Renal pelvis (tissue), 4 donors: ENCODE data around the gene LAMC1. TPM values are rescaled to one million over a fixed set of nuclear protein-coding genes. Genes with fewer than 3 reads are reported as not detected.
A peak's percentile ranks its signal among the peaks of the same experiment; 100 is the strongest.

ENCODE experiments used
- DNase-seq: peaks from one replicate; pipeline ENCODE4 v3.0.0-alpha.2; 2013
- polyA plus RNA-seq, 3 donors: library from polyadenylated mRNA; unstranded; fragments of 120-200 nt; gene quantifications; one replicate each; pipeline ENCODE4 v1.2.1, GENCODE V29; 2013; ENCODE audit not compliant: insufficient read length in 3 of 3

The LAMC1 gene
- polyA plus RNA-seq, 3 donors = 268 to 301 (median 297) TPM

- DNase-seq = no peak
Observed at GRCh38 chr1:183011859-183012258, 11.4 kb upstream of the LAMC1 start.

DNA sequence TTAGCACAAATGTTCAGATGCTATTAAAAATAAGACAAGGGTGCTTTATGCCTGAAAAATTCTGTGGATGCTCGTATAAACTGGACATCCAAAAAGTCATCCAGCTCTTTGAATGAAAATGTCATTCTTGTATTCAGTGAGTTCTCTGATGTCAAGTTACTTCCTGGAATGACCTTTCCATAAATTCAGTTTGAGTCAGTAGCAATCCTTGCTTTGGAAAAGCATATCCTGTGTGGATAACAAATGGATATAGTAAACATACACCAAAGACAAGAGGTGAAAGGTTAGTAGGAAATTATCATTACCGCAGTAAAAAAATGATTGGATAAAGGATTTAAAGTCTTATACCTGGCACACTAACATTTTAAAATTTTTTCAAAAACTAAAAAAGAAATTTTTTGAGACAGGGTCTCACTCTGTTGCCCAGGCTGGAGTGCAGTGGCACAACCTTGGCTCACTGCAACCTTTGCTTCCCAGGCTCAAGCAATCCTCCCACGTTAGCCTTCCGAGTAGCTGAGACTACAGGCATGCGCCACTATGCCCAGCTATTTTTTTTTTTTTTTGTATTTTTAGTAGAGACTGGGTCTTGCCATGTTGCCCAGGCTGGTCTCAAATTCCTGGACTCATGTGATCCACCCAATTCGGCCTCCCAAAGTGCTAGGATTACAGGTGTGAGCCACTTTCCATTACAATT, 10.8 kb upstream of the LAMC1 start:
- no peak for DNase-seq

- DNase-seq = no peak
Observed at GRCh38 chr1:183019139-183019740, 4.0 kb upstream of the LAMC1 start.

GRCh38 chr1:183019860-183020259, 3.4 kb upstream of the LAMC1 start:
- DNase-seq = no peak

DNA sequence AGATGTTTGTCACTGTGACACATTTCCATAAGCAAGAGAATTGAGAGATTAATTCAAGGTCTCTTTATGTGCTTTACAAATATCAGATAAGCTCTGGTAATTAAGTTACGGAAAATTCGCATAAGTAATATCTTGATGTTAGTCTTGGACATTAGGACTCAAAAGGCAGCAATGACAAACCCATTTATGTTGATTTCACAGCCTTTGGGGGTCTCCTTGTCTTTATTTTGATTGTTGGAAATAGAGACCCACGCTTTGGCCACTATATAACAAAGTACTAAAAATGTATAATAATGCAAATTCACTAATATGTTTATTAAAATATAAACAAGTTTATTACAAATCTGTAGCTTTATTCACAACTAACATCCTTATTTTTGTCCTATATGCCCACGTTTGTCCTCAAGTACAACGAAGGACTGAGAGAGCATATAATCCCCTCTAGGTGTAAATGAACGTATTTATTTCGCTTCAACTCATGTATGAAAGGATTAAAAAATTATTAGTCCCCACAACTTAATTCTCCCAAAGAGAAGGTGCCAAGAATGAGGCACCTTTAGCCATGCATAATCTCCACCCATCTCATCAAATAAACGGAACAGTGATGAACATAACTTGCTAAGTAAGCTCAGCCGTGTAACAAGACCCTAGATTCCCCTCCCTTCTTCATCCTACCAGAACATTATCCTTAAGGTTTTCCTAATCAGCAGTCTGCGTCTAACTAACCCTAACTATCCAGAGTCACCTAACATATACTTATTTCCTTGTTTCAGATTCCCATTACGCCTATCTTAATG, 1.6 kb upstream of the LAMC1 start:
- DNase-seq = no peak

- DNase-seq = peak; percentile 67
Observed at GRCh38 chr1:183022202-183023145, 746 bp upstream of the LAMC1 start.

DNA sequence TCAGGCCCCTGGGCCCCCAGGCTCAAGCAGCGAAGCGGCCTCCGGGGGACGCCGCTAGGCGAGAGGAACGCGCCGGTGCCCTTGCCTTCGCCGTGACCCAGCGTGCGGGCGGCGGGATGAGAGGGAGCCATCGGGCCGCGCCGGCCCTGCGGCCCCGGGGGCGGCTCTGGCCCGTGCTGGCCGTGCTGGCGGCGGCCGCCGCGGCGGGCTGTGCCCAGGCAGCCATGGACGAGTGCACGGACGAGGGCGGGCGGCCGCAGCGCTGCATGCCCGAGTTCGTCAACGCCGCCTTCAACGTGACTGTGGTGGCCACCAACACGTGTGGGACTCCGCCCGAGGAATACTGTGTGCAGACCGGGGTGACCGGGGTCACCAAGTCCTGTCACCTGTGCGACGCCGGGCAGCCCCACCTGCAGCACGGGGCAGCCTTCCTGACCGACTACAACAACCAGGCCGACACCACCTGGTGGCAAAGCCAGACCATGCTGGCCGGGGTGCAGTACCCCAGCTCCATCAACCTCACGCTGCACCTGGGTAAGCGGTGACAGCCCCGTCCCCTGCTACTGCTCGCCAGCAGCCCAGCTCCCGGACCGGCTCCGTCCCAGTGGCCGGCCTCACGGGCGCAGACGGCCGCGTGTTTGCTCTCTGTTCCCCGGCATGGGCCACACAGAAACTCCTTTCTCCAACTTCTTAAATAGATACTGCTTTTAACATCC, 539 bp downstream of the LAMC1 start:
- peak; percentile 65 for DNase-seq

- no peak for DNase-seq
Observed at GRCh38 chr1:183024317-183025009, 1.2 kb downstream of the LAMC1 start.

DNA sequence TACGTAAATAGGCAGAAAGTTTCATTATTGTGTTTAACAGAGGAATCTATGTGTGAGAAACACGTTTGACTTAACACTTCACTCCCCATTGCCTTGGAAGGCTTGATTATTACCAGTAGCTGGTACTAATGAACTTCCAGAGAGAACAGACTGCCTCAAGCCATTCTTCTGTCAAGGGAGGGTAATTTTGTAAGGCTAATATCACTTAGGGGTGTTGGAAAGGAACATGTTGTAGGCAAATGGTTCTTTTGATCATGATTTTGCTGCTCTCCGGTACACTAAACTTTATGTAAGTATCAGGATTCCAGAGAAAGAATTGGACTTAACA, 1.8 kb downstream of the LAMC1 start:
- DNase-seq = no peak

DNA sequence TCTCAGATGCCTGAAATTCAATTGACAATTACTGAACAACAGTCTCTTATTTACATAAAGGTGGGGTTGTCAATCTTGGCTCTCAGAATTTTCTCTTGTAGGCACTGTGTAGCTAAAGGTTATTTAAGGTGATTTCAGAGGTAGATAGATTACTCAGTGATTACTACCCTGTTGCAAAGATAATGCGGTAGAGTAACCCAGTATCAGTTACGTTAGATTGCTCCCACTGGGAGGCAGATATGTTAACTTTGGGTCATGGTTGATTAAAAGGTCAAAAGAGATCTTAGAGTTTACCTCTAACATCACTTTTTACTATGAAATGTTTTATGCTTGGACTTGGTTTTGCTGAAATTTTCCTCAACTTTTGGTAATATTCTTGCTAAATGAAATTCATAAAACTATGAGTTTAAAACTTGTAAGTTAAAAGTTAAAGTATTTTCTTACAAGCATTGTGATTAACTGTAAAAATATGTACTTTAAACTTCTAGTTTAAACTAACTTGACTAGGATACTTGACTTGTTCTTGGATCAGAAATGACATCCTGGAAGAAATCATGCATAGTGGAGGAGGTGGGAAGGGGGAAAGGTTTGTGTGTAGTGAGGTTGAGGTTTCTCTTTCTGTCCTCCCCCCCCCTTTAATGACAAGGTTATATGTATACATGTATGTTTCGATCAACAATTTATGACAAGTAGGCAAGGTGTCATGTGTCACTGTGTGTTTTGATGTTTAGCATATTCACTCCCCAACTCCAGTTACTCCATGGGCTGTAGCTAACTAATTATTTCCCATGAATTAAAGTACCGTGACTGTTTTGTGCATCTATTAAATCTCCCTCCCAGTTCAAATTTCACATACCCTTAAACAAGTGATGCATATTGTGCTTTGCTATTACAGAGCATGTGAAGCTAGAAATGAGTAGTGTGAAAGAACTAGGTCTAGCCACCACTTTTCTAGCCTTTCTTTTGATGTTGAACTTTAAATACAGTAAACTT, 2.9 kb downstream of the LAMC1 start:
- peak; percentile 84 for DNase-seq

GRCh38 chr1:183027031-183027430, 3.8 kb downstream of the LAMC1 start:
- no peak for DNase-seq

- no peak for DNase-seq
Observed at GRCh38 chr1:183027791-183028190, 4.6 kb downstream of the LAMC1 start.

DNA sequence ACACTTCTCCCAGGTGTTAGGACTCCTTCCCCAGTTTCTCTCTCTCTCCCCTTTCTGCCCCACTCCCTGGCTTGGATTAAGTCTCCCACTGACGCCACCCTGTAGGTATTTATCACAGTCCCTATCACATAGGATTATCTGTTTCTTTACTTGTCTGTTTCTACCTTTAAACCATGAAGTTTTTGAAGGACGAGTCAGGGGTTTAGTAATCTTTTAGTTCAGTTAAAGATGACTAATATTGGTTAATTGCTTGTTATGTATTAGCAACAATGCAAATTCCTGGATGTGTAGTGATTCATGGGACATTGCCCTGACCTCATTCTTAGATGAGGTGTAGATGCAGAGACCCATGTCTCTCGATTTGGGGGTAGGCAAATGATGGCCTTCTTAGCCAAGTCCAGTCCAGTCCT, 6.4 kb downstream of the LAMC1 start:
- DNase-seq = no peak

DNA sequence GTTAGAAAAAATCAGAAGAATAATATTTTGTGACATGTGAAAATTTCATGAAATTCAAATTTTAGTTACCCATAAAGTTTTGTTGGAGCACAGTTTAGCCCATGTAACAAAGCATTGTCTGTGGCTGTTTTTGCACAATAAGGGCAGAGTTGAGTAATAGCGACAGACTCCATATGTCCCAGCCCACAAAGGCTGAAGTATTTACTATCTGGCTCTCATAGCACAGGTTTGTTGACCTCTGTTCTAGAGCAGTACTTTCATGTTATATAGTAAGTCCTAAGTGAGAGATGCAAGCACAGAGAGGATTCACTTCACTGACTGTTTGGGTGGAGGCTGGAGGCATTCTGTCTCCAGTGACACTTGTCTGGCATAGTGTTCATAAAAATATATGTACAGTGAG, 6.8 kb downstream of the LAMC1 start:
- DNase-seq = no peak

GRCh38 chr1:183032122-183032921, 9.1 kb downstream of the LAMC1 start:
- no peak for DNase-seq

DNA sequence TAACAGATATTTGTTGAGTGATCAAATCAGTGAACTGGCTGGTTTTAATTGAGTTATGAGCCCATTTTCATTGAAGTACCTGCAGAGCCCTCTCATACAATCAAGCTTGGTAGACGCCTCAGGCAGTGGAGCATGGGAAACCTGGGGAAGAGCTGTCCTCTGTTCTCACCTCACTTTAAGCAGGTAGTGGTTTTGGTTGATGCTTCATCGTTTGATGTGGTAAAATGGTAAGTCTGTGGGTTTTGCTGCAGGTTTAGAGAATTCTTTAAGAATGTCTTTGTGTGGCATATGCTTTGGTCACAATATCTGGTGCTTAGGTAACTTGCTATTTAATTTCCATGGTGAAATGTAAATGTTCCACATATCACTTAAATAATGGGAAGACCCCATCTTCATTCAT, 10.0 kb downstream of the LAMC1 start:
- DNase-seq = no peak

DNA sequence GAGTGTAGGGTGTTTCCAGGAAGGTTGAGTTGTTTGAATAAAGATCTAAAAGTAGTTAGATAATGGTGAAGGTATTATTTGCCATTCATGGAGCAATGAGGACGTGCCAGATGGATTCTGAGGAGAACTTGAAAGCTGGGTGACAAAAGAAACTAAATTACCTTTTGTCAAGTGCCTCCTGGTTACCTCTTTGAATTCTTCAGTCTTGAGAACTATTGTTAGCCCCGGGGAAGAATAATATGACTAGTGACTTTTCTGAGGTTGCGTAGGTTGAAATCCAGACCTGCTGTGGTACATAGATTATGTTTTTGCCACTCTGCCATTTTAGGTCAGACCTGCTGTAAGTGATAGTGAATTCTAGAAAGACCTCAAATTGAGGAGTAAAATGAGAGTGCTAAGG, 11.5 kb downstream of the LAMC1 start:
- DNase-seq = no peak

DNA sequence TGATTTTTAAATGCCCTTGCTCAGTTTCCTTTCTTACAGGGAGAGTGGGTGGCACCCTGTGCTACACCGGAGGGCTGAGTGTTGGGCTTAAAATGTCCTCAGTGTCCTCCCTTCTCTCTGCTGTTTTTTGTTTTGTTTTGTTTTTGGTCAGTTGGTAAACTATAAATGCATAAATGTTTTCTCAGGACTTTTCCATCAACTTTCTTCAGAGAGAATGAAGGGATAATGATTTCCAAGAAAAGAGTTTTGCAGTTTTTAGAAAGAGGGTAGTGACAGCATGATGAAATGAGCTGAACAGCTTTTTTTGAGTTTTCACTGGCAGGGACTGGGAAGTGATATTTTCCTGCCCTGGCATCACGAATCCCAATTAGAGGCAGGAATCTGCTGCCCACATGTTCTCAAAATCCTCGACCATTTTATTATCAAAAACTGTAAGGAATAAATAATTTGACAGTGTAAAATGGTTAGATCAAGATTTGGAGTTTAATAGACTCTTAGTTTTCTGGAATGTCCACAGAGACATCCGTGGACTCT, 15.2 kb downstream of the LAMC1 start:
- no peak for DNase-seq
